ENCODE results near the gene PA2G4.
"Not testable (repeated sequence)": the region's sequence is repeated elsewhere in the genome, so short reads cannot be mapped to it uniquely, and the experiment has no call there.

PA2G4 gene

DNA sequence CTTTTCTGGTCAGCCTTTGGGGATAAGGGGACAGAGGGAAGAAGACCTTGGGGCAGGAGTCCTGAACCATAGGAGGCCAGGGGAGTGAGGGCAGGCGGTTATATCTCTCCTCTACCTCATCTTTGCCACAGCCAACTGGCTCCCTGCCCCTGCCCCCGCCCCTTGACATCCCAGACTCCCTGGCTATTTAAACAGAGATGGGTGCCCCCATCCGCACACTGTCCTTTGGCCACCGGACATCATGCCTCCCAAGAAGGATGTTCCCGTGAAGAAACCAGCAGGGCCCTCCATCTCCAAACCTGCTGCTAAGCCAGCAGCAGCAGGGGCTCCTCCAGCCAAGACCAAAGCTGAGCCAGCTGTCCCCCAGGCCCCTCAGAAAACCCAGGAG is 49.3 kb downstream of the PA2G4 start:
- DNase-seq (ENCODE audit: low spot score): no peak

DNA sequence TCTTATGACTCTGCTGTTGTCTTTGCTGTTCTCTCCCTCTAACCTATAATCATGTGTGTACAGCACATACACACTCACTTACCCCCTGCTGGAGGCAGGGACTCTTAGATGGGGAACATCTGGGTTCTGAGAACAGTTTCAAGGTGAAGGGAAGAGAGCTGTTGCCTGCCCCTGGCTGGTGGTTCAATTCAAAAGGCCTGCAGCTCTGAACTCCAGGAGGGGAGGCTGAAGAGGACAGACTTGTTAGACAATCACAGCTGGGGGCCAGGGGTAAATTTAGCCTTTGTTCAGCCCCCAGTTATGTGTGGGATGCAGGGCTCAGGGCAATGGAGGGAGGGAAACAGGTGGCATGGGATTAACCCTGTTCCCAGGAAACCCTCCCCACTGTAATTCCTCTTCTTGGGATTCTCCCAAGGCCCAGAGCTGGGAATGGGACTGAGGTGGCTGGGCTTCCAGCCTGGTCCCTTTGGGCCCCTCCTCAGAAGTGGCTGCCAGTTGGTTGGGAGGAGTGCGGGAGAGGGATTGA is 50.0 kb downstream of the PA2G4 start:
- DNase-seq (ENCODE audit: low spot score): no peak

DNA sequence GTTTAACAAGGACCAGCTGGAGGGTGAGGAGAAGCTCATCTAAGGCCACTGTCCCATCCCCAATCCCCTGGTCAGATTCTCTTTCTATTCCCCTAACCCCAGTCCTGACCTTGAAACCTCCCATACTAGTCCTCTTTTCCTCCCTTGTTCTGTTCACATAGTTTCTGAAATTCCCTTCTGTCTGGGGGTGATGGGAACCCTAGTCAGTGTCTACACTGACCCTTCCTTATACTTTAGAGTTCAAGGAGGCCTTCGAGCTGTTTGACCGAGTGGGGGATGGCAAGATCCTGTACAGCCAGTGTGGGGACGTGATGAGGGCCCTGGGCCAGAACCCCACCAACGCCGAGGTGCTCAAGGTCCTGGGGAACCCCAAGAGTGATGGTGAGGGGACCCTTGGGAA is 50.5 kb downstream of the PA2G4 start:
- DNase-seq (ENCODE audit: low spot score): no peak

DNA sequence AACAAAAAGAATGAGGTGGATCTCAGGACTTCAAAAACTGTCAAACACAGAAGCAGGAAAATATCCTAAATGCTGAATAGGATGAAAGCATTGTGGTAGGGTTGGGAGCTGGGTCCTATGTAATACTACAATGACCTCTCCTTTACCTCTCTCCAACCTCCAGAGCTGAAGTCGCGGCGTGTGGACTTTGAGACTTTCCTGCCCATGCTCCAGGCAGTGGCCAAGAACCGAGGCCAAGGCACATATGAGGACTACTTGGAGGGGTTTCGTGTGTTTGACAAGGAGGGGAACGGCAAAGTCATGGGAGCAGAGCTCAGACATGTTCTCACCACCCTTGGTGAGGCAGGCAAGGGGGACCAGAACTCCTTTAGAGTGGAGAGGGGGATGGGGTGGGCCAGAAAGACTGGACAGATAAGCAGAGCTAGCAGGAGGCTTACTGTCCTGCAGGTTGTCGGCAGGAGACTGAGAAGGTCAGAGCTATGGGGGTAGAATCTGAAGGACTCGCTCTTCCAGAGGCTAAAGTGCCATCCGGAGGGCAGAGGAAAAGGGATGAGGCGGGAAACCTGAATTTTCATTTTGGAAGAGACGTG is 51.0 kb downstream of the PA2G4 start:
- no peak for DNase-seq (ENCODE audit: low spot score)

DNA sequence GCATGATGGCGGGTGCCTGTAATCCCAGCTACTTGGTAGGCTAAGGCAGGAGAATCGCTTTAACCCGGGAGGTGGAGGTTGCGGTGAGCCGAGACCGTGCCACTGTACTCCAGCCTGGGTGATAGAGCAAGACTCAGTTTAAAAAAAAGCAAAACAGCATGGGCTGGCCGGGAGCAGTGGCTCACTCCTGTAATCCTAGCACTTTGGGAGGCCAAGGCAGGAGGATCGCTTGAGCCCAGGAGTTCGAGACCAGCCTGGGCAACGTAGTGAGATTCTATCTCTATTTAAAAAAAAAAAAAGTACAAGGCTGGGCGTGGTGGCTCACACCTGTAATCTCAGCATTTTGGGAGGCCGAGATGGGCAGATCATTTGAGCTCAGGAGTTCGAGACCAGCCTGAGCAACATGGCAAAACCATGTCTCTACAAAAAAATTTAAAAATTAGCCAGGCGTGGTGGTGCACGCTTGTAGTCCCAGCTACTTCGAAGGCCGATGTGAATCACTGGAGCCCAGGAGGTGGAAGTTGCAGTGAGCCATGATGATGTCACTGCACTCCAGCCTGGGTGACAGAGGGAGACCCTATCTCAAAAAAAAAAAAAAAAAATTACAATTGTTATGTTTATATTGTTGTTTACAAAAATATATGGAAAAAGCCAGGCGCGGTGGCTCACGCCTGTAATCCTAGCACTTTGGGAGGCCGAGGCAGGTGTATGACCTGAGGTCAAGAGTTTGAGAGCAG is 52.3 kb downstream of the PA2G4 start:
- not testable (repeated sequence) for DNase-seq (ENCODE audit: low spot score)

DNA sequence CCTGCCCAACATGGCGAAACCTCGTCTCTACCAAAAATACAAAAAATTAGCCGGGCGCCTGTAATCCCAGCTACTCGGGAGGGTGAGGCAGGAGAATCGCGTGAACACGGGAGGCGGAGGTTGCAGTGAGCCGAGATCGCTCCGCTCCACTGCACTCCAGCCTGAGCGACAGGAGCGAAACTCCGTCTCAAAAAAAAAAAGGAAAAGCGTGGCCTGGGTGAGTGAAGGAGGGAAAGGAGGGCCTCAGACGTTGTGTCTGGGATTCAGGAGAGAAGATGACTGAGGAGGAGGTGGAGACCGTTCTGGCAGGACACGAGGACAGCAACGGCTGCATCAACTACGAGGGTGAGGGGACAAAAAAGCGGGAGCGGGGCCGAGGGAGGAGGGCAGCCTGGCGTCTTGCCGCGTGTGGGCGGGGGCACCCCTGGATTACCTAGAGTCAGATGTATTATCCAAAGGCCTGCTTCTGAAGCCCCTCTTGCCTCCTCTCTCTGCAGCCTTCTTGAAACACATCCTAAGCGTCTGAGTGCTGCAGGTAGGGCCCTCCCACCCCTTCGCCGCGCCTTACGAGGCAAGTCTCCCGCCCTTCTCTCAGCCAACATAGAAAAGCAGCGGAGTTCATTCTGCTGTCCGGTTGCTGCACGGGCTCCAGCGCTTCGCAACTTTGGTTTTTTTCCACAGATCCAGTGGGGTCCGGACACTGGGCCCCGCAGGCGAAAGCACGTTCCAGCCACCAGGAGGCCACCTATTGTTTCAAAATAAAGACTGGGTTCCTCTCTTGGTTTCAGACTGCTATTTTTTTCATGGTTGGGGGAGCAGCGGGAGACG is 53.1 kb downstream of the PA2G4 start:
- DNase-seq (ENCODE audit: low spot score): peak; percentile 80

DNA sequence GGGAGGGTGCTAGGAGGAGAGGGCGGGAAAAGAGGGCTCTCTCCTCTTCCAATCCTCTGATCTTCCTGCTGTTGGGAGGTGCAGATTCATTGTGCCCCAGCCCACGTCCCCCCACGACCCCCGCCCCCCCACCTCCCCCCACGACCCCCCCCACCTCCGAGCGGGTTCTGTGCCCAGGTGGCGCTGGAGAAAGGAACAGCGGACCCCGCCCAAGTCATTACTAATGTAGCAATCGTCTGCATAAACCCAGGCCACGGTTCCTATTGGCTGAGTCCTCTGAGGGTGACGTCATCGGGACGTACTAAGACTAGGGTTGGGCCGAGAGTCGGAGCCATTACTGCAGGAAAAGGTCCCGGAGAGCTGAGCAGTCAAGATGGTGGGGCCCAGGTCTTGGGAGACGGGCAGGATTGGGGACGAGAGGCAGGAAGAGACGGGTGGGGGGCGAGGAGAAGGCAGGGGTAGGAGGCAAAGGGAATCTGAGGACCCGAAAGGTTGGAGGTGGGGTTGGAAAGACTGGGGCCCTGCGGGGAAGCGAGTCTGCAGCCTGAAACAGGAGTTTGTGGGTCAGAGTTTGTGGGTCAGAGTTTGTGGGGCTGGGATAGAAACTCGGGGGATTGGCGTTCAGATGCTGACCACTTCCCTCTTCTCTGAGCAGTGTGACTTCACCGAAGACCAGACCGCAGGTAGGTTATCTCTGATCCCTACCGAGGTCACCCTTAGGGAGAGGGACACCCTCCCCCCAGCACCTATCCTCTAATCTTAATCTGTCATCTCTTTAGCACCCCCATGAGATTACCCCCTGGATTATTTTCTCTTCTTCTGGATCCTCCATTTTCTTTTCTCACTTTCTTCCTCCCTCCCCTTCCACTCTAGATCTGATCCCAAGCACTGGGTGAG is 53.9 kb downstream of the PA2G4 start, which contains the start of gene MYL6:
TSS of gene MYL6 (plus strand) at position 331 of the 897 bp plus-strand sequence. CDS start at position 374, 43 bp downstream.
- peak; percentile 93 for DNase-seq (ENCODE audit: low spot score)

DNA sequence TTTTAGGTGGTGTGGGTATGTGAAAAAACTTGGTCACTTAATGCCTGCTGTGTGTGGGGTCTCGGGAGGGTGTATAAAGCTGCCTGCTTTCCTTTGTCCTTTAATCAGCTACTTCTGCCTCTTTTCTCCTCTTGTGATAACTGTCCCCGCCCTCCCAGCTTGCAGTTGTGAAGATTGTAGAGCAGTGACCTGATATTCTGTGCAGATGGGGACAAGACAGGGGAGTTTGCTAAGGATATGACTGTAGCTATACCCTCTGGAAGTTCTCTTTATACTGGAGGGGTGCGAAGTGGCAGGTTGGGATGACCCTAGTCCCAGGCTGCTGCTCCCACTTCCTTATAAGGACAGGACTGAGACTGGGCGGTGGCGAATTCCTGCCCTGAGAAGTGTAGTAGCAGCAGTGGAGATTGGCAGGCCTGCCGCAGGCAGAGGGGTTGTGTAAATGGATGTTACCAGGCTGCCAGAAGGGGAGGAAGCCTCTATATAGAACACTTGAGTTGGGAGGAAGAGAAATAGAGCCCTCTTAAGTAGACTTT is 54.6 kb downstream of the PA2G4 start:
- DNase-seq (ENCODE audit: low spot score): no peak

DNA sequence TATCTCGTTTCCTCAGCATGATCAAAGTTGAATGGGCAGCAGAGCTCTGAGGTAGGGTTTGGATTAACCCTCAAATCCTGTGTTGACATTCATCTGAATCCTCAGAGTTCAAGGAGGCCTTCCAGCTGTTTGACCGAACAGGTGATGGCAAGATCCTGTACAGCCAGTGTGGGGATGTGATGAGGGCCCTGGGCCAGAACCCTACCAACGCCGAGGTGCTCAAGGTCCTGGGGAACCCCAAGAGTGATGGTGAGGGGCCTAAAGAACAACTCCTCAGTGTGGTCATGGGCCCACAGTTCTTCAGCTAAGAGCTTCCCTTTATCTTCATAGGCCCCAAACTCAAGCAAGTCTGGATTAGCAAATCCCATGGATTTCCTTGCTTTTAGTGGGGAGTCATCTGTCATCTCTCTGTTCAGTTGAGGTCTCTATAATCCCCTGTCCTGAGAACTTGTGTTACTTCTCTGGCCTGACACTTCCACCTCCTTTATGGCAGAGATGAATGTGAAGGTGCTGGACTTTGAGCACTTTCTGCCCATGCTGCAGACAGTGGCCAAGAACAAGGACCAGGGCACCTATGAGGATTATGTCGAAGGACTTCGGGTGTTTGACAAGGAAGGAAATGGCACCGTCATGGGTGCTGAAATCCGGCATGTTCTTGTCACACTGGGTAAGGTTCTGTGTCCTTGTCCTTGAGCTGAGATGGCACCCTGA is 55.3 kb downstream of the PA2G4 start:
- DNase-seq (ENCODE audit: low spot score): no peak

DNA sequence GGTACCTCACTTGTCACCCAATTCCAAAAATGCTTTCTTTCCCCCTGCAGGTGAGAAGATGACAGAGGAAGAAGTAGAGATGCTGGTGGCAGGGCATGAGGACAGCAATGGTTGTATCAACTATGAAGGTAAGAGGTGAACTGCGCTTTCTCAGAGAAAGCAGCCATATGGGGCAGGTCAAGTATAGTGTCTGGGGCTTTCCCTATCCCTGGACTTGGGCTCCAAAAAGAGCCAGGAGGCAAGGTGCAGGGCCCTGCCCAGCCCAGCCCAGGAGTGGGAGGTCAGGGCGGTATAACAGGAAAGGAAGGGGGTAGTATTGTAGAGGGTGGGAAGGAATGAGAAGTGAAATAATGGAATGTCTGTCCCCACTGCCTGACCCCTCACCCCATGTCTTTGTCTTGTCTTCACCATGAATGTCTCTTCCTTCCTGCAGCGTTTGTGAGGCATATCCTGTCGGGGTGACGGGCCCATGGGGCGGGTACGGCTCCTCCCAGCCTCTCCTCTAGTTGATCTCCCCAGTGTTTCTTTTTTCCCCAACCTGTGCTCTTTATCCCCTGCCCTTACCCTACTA is 55.9 kb downstream of the PA2G4 start:
- peak; percentile 88 for DNase-seq (ENCODE audit: low spot score)

DNA sequence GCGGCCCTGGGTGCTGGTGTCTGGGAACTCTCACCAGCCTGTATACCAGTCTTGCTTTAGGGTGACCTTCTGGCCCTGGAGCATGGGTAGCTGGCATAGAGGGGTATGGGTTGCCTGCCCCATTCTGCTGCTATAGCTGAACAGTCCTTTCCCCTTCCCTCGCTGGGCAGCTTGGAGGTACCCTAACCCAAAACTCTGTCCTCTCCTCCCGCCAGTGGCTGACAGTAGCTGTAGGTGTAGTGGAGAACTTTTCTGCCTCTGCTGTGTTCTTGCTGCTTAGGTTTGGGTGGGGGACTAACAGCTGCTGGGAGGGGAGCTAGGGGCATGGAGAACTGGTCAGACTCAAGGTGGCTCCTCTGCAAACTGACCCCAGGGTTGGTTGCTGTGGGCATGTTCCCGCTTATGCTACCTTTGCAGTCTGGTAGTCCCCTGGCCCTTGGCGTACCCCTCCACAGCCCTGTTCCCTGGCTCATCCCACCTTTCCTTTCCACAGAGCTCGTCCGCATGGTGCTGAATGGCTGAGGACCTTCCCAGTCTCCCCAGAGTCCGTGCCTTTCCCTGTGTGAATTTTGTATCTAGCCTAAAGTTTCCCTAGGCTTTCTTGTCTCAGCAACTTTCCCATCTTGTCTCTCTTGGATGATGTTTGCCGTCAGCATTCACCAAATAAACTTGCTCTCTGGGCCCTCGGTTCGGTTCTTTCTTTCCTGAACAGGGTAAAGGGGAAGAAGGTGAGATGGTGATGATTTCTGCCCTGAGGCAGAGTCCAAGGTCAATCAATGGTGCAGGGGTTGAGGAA is 56.7 kb downstream of the PA2G4 start:
- no peak for DNase-seq (ENCODE audit: low spot score)

DNA sequence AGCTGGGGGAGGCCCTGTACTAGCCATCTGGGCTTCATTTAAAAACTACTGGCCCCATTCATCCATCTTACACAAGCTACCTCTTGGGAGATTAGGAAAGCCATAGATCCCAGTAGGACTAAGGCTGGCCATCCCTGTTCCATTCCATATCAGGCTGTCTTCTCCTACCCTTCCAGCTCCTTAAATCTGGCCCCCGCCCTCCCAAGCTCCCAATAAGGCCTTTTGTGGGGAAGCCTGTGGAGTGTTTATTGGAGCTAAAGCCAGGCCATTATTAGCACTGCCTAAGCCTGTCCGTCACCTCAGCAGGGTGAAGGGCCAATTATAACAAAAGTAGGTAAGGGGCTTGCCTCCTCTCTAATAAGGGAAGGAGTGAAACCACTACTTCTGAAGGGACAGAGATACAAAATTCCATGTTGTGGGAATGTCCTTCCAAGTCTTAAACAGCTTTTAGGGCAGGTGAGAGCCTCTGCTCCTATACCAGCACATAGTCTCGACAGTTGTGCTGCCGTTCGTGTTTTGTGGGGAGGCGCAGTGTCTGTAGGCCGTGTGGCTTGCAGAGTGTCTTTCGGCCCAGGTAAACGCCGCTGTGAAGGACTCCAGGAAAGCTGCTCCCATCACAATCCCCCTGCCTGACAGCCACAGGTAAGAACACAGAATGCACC is 57.5 kb downstream of the PA2G4 start:
- DNase-seq (ENCODE audit: low spot score): no peak

DNA sequence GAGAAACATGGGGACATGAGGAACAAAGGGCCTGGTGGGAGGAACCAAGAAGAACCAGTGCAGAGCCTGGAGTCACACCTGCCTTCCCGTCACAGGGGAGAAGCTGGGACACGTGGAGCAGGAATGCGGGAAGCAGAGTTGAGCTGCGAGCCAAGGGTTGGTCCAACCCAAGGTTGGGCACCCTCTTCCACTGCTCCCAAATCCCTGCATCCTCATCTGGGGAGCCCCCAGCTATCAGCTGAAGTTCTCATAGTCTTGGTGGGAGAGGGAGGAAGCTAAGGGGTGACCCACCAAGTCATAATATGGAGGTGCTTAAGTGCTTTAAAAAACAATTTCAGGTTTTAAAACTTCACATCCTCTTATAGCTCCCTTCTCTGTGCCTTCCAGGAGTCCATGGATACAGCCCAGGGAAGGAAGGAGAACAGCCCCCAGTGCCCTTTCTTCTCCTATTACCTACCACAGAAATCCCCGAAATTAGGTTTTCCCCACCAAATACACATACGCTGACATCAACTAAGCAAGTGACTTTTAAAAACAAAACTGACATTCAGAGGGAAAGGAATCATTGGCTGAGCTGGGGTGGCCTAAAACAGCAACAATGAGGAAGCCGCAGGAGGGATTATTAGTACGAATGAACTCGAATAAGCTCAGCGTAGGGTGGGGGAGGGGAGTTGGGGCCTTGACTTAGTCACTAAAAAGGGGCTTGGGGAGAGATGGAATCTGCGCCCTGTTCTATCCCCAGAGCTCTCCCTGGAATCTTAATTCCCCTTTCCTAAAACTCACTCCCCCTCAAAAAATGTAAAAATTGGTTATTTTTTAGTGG is 58.3 kb downstream of the PA2G4 start:
- no peak for DNase-seq (ENCODE audit: low spot score)

Data from kidney capillary endothelial cell (primary cell).